GM21360 (cell line): ENCODE data around the gene MYO5C.

Experiments
- ATAC-seq: cut with Tn5 transposase; IDR thresholded peaks from one replicate; pipeline ENCODE4 v1.9.1; 2021; ENCODE audit warnings: mild to moderate bottlenecking, moderate library complexity; ENCODE audit not compliant: unreplicated experiment

The MYO5C gene

GRCh38 chr15:52281085-52282035, 14.2 kb downstream of the MYO5C start:
- ATAC-seq = no peak

- ATAC-seq = no peak
Observed at GRCh38 chr15:52280326-52281084, 15.1 kb downstream of the MYO5C start.

- no peak for ATAC-seq
Observed at GRCh38 chr15:52278636-52279367, 16.8 kb downstream of the MYO5C start.

GRCh38 chr15:52278135-52278534, 17.5 kb downstream of the MYO5C start:
- ATAC-seq = no peak

GRCh38 chr15:52277575-52277974, 18.0 kb downstream of the MYO5C start:
- no peak for ATAC-seq

GRCh38 chr15:52276256-52276770, 19.3 kb downstream of the MYO5C start:
- no peak for ATAC-seq

- no peak for ATAC-seq
Observed at GRCh38 chr15:52263563-52264282, 31.9 kb downstream of the MYO5C start.

- ATAC-seq = no peak
Observed at GRCh38 chr15:52262364-52262763, 33.2 kb downstream of the MYO5C start.

- ATAC-seq = peak; percentile 96
Observed at GRCh38 chr15:52261498-52262242, 33.9 kb downstream of the MYO5C start.

- no peak for ATAC-seq
Observed at GRCh38 chr15:52261026-52261425, 34.6 kb downstream of the MYO5C start.

- no peak for ATAC-seq
Observed at GRCh38 chr15:52259503-52259902, 36.1 kb downstream of the MYO5C start.

- no peak for ATAC-seq
Observed at GRCh38 chr15:52258461-52258860, 37.1 kb downstream of the MYO5C start.

- ATAC-seq = no peak
Observed at GRCh38 chr15:52257734-52258062, 37.9 kb downstream of the MYO5C start.

GRCh38 chr15:52256930-52257733, 38.5 kb downstream of the MYO5C start:
- ATAC-seq = no peak

GRCh38 chr15:52256366-52256765, 39.2 kb downstream of the MYO5C start:
- peak; percentile 47 for ATAC-seq

GRCh38 chr15:52255935-52256334, 39.7 kb downstream of the MYO5C start:
- ATAC-seq = no peak

GRCh38 chr15:52255008-52255407, 40.6 kb downstream of the MYO5C start:
- ATAC-seq = no peak

GRCh38 chr15:52254391-52254790, 41.2 kb downstream of the MYO5C start:
- no peak for ATAC-seq

- no peak for ATAC-seq
Observed at GRCh38 chr15:52252781-52253180, 42.8 kb downstream of the MYO5C start.
